Left ventricle myocardium inferior (tissue), 1 donor: ENCODE data around the gene PUDP. TPM values are rescaled to one million over a fixed set of nuclear protein-coding genes. Genes with fewer than 3 reads are reported as not detected.
A peak's percentile ranks its signal among the peaks of the same experiment; 100 is the strongest.

ENCODE experiments used
- DNase-seq: peaks from one replicate; pipeline ENCODE4 v3.0.0-alpha.2; 2020
- H3K27ac ChIP-seq: fragments of 200-600 bp; replicated peaks from 2 replicates; pipeline ENCODE4 v1.8.0; 2021
- H3K27me3 ChIP-seq: fragments of 200-600 bp; 2 replicates; pipeline ENCODE4 v1.8.0; 2021; ENCODE audit warnings: low read depth
- H3K36me3 ChIP-seq: fragments of 200-600 bp; 2 replicates; pipeline ENCODE4 v1.8.0; 2021
- H3K4me1 ChIP-seq: fragments of 200-600 bp; 2 replicates; pipeline ENCODE4 v1.8.0; 2021
- H3K4me3 ChIP-seq: fragments of 200-600 bp; 2 replicates; pipeline ENCODE4 v1.8.0; 2021; ENCODE audit warnings: mild to moderate bottlenecking, moderate library complexity
- H3K9me3 ChIP-seq: fragments of 200-600 bp; replicated peaks from 2 replicates; pipeline ENCODE4 v1.8.0; 2021
- intact Hi-C: fragments of 100-400 bp; cut with micrococcal nuclease; formaldehyde crosslinking; loops from one replicate; pipeline ENCODE4 v1.11.0; 2022
- total RNA-seq: library from RNA; stranded (reverse); fragmentation: NEBNext Ultra II Directional; extraction: Animal tissue kit (Norgen Biotek cat#: 25700); gene quantifications from one replicate; pipeline ENCODE4 v1.2.1, GENCODE V29; 2021
- TF ChIP-seq, protein P1 (sequence below): fragments of 200-600 bp; IDR thresholded peaks from 2 replicates; pipeline ENCODE4 v1.8.0; 2021; ENCODE audit warnings: antibody characterized with exemption, mild to moderate bottlenecking, borderline replicate concordance
- donor health status: DM: no; HTN: yes; CAD: no; lungs with severe emphysema.

The PUDP gene
- total RNA-seq, 1 donor from 2014 or later: 27.1 TPM

DNA sequence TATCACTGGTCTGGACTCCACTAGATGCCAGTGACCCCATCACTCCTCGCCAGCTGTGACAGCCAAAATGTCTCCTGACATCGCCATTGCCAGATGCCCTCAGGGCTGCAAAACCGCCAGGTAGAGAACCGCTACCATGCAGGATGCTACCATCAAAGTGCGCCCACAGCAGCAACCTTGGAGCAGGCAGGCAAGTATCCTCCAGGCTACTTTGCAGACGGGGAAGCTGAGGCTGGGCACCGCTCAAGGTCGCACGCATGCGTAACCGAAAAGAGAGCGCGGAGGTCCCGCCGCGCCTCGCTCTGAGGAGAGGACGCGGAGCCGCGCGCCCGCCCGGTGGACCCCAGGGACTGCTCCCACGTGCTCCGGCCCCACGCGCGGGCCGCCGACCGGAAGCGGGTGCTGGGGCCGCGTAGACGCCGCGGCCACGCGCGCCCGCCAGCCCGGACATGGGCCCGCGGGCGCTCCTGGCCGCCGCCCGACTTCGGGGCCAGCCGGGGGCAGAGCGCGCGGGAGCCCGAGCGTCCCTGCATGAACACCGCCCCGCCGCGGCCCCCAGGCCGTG, 458 bp downstream of the PUDP start, which contains the start of gene STS:
Gene STS (plus strand): TSS at position 300 of the 565 bp plus-strand sequence. CDS start 105,488 bp downstream, outside the sequence.
- TF ChIP-seq, protein P1, sequence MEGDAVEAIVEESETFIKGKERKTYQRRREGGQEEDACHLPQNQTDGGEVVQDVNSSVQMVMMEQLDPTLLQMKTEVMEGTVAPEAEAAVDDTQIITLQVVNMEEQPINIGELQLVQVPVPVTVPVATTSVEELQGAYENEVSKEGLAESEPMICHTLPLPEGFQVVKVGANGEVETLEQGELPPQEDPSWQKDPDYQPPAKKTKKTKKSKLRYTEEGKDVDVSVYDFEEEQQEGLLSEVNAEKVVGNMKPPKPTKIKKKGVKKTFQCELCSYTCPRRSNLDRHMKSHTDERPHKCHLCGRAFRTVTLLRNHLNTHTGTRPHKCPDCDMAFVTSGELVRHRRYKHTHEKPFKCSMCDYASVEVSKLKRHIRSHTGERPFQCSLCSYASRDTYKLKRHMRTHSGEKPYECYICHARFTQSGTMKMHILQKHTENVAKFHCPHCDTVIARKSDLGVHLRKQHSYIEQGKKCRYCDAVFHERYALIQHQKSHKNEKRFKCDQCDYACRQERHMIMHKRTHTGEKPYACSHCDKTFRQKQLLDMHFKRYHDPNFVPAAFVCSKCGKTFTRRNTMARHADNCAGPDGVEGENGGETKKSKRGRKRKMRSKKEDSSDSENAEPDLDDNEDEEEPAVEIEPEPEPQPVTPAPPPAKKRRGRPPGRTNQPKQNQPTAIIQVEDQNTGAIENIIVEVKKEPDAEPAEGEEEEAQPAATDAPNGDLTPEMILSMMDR: no peak
- intact Hi-C loops: no loop called here
- peak within 1 kb of the TSS; percentile 94 for H3K27ac ChIP-seq
- H3K36me3 ChIP-seq: no peaks in the 10 kb centered on the region
- no peaks in the 10 kb centered on the region for H3K9me3 ChIP-seq
- peaks cover 8% of the 10 kb centered on the region for H3K4me1 ChIP-seq
- DNase-seq: peak; percentile 38
- H3K27me3 ChIP-seq: no peaks in the 10 kb centered on the region
- peak within 1 kb of the TSS; percentile 82 for H3K4me3 ChIP-seq

DNA sequence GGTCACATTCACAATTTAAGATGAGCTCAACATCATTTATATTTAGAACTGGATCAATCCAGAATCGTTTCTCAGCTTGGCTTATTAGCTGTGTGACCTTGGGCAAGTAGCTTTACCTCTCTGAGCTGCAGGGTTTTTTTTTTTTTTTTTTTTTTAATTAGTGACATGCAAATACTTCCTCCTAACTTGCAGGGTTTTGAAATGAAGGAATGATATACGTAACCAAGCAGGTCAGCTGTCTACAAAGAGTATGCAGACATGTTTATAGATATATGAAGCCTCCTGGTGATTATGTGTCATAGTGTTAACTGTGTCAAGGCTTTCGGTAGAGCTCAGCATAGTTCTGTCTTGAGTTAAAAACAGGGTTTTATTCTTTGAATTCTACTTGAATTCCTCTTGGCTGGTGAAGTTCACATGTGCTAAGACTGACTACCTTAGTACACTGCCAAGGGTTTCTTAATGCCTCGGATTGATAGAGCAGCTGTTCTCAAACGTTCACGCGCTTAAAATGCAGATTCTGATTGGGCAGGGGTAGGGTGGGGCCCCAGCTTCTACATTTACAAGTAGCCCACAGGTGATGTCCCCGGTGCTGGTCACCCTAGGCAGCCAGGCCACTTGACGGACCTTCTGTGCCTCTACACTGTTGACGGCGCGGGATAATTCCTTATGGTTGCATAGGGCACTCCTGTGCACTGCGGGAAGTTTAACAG, 1.1 kb downstream of the PUDP start:
- TF ChIP-seq, protein P1: no peak
- no peak for DNase-seq
- Histone ChIP-seq H3K36me3 (no peaks in the 10 kb centered on the region), H3K27ac (peak overlapping the region; percentile 94), H3K4me1 (peaks cover 8% of the 10 kb centered on the region), H3K27me3 (no peaks in the 10 kb centered on the region), H3K9me3 (no peaks in the 10 kb centered on the region), H3K4me3 (peak overlapping the region; percentile 82)
- intact Hi-C loops: no loop called here

DNA sequence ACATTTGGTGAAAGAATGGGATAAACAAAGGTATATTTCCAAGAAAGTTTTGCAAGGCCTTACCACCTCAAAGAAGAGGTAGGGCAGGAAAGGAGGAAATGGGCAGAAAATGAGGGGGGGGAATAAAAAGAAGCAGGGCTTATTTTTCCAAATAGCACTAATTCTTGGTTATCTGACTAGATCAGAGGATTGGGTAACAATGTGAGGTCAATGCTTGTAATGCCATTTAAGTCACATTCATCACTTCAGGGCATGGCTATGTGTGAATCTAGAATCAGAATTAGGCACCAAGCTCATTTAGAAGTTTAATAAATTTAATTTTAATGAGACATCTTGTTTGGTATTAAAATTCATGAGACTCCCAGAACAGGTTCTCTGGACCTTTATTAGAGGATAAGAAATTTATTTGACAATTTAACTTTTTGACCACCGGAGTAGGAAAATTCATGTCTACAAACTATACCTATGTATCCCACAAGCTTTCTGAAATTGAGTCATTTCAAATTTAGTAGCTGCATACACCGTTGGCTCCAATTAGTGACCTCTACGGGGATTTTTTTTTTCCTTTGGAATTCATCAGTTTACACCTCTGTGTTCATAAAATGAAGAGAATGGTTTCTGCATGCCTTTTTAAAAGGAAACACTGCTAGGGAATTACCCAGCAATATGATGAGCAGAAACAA, 1.8 kb downstream of the PUDP start:
- TF ChIP-seq, protein P1: no peak
- Histone ChIP-seq H3K27me3 (no peaks in the 10 kb centered on the region), H3K9me3 (no peaks in the 10 kb centered on the region), H3K36me3 (no peaks in the 10 kb centered on the region), H3K27ac (no peak overlapping the region), H3K4me3 (no peak overlapping the region), H3K4me1 (peaks cover 8% of the 10 kb centered on the region)
- intact Hi-C loops: no loop called here
- DNase-seq: no peak

DNA sequence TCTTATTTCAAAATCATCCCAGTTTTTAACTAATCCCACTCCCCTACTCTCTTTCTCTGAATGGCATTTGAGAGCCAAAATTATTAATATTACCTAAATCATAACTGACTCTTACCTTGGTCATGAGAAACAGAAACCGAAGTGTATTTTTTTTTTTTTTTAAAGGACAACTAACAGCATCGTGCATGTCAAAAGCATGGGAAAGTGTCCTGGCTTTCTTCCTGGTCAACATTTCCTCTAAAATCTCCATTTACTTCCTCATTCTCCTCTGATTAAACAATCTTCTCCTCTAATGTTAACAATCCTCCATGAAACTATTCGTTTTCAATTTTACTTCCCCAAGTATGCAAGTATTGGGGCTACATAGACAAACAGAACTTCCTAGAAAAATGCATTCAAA, 2.5 kb downstream of the PUDP start:
- peaks cover 8% of the 10 kb centered on the region for H3K4me1 ChIP-seq
- H3K36me3 ChIP-seq: no peaks in the 10 kb centered on the region
- no peak overlapping the region for H3K27ac ChIP-seq
- TF ChIP-seq, protein P1: no peak
- no peaks in the 10 kb centered on the region for H3K9me3 ChIP-seq
- no peak overlapping the region for H3K4me3 ChIP-seq
- no peaks in the 10 kb centered on the region for H3K27me3 ChIP-seq
- DNase-seq: no peak
- intact Hi-C loops: no loop called here

DNA sequence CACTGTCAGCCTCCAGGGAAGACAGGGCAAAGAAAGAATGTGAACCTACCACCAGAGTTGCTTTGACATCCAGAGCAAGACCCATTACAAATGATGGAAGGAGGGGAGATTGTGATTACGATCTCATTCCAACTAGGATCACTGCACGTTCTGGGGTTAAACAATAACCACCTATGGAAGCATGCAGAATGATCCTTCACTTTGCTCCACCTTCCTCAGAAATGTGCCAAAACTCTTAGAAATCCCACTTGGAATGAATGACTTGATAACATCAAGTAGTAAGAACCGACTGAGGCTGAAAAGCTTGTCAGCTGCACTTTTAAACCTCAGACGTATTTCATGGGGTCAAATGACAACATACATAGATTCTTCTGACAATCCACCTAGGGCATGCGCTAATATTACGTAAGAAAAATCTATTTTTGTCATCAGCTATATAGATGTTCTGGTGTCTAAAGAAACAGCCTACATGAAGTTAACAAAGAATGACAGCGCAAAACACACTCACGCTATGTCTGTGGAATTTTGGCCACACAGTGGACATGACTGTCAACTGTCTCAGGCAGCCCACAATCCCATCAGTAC, 3.9 kb downstream of the PUDP start:
- TF ChIP-seq, protein P1: no peak
- Histone ChIP-seq H3K9me3 (no peaks in the 10 kb centered on the region), H3K27me3 (no peaks in the 10 kb centered on the region), H3K4me1 (peaks cover 17% of the 10 kb centered on the region), H3K36me3 (no peaks in the 10 kb centered on the region), H3K27ac (no peak overlapping the region), H3K4me3 (no peak overlapping the region)
- intact Hi-C loops: no loop called here
- DNase-seq: no peak
